Putamen (tissue), 1 donor: ENCODE results near the gene LTBR.

Experiments
- DNase-seq: peaks from one replicate; pipeline ENCODE4 v3.0.0-alpha.2; 2016; ENCODE audit warnings: low spot score

Gene LTBR

GRCh38 chr12:6368906-6369525, 14.9 kb upstream of the LTBR start:
- no peak for DNase-seq

- DNase-seq, result no peak
These were observed 13.9 kb upstream of the LTBR start for GRCh38 chr12:6369916-6370575.

DNA sequence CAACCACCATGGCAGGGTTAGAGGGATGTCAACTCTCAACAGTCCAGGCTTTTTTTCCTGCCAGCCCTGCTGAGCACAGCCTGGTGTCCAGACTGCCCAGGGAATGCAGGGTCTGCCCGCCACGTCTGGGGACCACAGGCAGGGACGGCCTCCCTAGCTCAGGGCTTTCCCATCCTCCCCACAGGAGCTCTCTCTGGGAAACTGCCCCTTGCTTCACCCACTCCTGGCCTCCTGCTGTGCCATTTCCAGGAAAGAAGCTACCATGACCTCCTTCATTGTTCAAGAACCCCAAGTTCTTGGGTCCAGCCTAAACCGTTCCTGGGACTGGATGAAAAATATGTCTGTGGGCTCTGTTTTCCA, 13.4 kb upstream of the LTBR start:
- no peak for DNase-seq

DNA sequence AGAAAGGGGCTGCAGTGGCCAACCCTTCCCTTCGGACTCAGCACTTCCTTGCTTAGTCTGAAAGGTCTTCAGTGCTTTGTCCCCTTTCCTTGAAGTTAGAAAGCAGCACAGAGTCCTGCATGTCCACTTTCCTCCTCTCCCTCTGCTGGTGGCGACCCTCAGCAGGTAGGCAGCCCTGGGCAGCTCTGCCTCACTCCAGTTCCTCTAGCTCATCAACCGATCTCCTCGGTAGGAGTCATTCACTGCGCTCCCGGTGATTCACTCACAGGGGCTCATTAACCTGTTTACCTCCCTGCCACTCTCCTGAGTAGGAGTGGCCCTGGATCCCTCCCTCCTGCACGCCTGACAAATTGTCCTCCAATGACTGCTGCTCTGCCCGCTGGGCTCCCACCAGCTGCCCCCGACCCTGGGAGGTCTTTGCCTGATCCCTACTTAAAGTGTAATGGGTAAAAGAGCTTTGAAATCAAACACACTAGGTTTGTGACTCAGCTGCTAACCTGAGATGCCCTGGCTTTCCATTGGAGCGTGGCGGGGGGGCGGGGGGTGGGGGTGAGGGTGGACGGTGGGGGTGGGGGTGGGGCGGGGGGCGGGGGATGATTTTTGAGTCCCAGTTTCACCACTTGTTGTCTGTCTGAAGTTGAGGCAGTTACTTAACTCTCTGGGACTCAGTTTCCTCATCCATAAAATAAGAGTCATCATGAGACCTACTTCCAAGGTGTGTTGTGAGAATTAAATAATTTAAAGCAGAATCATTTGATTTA, 12.8 kb upstream of the LTBR start:
- DNase-seq, result no peak

DNA sequence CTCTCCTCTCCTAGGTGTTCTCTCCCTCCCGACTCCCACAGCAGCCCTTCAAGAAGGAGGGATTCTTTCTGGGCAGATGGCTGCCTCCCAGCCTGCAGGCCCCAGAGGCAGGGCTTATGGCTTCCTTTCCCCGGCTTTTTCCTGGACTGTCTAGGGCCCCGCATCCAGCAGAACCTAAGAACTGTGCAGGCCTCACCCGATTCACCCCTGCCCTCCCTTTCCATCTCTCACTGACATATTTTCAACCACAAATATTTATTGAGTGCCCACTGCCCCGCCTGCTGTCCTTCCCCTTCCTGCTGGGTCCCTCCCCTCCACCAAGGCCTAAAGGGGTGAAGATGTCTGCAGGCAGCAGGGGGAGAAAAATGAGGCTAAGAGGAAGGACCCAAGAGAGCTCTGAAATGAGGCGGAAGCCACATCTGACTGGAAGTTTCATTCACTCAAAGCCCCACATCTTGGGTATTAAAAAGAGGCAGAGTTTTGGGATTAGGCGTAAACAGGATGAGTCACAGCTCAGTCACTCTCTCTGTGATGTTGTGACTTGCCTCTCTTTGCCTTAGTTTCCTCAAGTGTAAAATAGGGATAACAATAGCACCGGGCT, 11.5 kb upstream of the LTBR start:
- no peak for DNase-seq

DNA sequence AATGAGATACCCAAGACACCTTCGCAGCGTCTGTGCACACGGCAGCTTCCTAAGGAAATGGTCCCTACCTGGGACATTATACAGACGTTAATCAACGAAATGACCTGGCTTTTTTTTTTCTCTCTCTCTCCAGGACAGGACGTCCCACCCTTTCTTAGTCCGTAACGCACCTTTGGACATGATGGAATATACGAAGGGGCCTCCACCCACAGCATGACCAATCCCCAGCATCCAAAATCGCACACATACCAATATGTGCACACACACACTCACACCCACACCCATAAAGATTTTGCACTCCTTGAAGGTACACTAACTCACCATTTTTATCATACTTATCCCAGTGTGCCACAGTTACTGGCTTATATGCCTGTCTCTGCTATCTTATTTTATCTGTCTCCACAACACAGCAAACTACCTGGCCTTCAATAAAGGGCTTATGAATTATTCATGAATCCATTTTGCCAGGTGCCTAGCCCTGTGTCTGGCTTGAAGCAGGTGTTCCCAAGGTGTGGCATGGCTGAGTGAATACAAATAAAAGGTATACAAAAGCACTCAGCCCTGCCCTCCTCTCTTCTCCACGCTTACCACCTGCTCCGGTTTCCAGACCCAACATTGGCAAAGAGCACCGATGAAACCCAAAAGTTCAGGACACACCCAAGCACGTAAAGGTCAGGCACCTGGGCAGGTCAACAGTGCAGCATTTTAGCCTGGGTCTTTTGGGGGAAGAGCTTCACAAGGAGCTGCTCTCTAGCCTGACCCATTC, 10.8 kb upstream of the LTBR start:
- no peak for DNase-seq

DNA sequence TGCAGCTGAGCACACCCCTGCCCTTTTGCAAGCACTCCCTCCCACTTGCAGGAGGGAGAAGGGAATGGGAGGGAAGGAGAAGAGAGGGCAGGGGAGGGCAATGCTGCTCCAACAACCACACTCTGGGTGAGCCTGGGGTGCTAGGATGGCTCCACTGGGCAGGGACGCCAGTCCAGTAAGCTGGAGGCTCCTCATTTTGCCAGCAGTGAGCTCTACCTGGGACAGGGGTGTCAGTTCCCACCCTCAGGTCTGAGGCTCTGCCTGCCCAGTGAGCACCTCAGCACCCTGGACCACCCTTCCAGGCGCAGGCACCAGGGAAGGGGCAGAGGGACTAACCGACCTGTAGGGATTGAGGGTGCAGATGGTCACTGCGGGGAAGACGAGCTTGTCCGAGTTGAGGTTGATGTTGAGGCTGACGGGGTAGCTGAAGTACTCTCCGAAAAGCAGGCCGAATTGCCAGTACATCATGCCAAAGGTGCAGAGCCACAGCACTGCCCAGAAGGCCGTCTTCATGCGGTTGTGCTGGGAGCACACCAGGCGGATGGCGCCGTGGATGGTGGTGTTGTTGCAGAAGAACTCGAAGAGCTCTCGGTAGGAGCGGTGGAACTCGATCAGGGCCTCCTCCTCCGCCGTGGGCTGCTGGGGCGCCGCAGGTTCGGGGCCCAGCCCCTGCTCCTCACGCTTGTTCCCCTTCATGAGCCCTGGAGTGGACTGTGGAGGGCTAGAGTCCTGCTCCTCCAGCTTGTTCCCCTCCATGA, 9.8 kb upstream of the LTBR start:
- DNase-seq, result no peak

DNA sequence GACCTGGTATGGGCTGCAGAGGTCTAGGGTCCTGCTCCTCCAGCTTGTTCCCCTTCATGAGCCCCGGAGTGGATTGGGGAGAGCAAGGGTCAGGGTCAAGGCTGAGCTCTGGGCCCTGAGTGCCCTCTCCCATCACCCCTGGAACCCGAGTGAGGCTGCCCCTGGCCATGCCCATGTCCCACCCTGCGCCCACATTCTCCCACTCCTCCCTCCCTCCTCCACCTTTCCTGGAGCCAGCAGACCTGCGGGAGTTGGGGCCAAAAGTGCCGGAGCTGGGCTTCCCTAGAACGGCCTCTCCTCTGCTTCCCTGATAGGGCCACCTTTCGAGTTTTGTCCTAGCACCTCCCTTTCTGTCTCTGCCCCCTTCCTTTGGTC, 9.2 kb upstream of the LTBR start:
- DNase-seq, result no peak

- no peak for DNase-seq
These were observed 8.5 kb upstream of the LTBR start, which contains the start of gene SCNN1A for GRCh38 chr12:6375269-6376078. Gene SCNN1A, minus strand, starts transcription at chr12:6375563. Its CDS starts 780 bp downstream, at chr12:6374783.

GRCh38 chr12:6376079-6376869, 7.7 kb upstream of the LTBR start:
- DNase-seq, result no peak

- DNase-seq, result no peak
These were observed 6.9 kb upstream of the LTBR start for GRCh38 chr12:6376870-6377666.

GRCh38 chr12:6377667-6377994, 6.3 kb upstream of the LTBR start:
- DNase-seq, result no peak

GRCh38 chr12:6378709-6379472, 5.1 kb upstream of the LTBR start:
- no peak for DNase-seq

DNA sequence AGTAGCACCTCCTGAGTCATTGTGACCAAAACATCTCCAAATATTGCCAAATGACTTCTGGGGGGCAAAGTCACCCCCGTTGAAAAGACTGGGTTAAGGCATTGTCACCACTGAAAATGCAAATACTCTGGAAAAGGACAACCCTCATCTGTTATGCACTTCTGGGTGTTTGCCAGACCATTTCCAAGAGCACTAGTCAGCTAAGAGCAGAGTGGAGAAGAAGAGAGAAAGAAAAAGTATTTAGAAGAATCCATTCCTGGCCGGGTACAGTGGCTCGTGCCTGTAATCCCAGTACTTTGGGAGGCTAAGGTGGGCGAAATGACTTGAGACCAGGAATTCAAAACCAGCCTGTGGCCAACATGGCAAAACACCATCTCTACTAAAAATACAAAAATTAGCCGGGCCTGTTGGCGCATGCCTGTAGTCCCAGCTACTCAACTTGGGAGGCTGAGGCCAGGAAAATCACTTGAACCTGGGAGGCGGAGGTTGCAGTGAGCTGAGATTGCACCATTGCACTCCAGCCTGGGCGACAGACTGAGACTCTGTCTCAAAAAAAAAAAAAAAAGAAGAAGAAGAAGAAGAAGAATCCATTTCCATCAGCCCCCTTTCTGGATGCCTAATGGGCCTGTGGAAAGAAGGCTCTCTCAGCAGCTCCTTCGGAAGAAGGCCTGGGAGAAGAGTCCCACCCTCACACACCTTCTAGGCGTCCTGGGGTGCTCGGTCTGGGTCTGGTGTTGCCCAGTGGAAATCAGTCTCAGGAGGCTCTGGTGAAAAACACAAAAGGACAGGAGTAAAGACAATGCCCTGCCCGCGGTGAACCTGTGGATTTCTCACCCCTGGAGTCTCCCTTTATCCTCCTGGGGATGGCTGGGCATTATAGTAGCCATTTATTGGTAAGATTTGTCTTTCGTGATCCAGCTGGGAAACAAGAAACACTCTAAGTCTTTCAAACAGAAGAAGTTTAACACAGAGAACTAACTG, 3.5 kb upstream of the LTBR start:
- DNase-seq, result no peak

DNA sequence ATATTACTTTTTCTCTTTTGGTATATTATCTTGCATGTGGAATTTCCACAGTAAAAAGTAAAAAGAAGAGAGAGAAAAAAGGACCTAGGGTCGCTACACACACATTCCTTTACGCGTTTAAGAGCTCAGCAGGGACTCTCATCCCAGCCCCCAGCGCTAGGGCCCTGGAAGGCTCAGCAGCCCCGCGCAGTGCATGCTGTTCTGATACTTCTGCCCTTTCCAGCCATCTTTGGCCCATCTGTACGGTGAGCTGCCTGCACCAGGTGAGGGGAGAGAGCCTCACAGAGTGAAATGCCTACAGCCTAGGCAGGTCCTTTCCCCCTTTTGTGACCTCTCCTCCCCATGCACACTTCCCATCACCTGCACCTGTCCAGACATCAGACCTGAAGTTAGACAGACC, 1.6 kb upstream of the LTBR start:
- DNase-seq, result no peak

- DNase-seq, result no peak
These were observed 980 bp upstream of the LTBR start for GRCh38 chr12:6382982-6383381.
